GM18526 (cell line): ENCODE data around the gene TBCCD1.

ENCODE experiments used
- POLR2A ChIP-seq: IDR thresholded peaks from 3 replicates; pipeline ENCODE4 v1.6.1; 2011; ENCODE audit not compliant: insufficient read length; ENCODE audit errors: extremely low read depth

TBCCD1 gene

GRCh38 chr3:186536883-186537844, 30.0 kb downstream of the TBCCD1 start:
- no peak for TF ChIP-seq POLR2A

GRCh38 chr3:186534113-186534669, 32.9 kb downstream of the TBCCD1 start:
- TF ChIP-seq POLR2A: no peak

- TF ChIP-seq POLR2A: no peak
Observed at GRCh38 chr3:186532598-186533072, 34.5 kb downstream of the TBCCD1 start.

- no peak for TF ChIP-seq POLR2A
Observed at GRCh38 chr3:186530415-186530814, 36.7 kb downstream of the TBCCD1 start.

GRCh38 chr3:186529201-186529999, 37.7 kb downstream of the TBCCD1 start:
- no peak for TF ChIP-seq POLR2A

GRCh38 chr3:186526256-186526606, 40.9 kb downstream of the TBCCD1 start:
- no peak for TF ChIP-seq POLR2A

- TF ChIP-seq POLR2A: no peak
Observed at GRCh38 chr3:186525369-186526255, 41.5 kb downstream of the TBCCD1 start.

GRCh38 chr3:186524616-186525015, 42.5 kb downstream of the TBCCD1 start:
- no peak for TF ChIP-seq POLR2A

- no peak for TF ChIP-seq POLR2A
Observed at GRCh38 chr3:186523434-186523833, 43.7 kb downstream of the TBCCD1 start.

- TF ChIP-seq POLR2A: no peak
Observed at GRCh38 chr3:186523022-186523421, 44.1 kb downstream of the TBCCD1 start.

GRCh38 chr3:186520957-186521842, 45.9 kb downstream of the TBCCD1 start:
- no peak for TF ChIP-seq POLR2A

GRCh38 chr3:186520431-186520830, 46.7 kb downstream of the TBCCD1 start:
- no peak for TF ChIP-seq POLR2A

- TF ChIP-seq POLR2A: peak; percentile 74
Observed at GRCh38 chr3:186519021-186519658, 48.0 kb downstream of the TBCCD1 start.
